Right ventricle myocardium superior (tissue), 1 donor: ENCODE data around the gene DIP2C. TPM values are rescaled to one million over a fixed set of nuclear protein-coding genes. Genes with fewer than 3 reads are reported as not detected.
"Not testable (repeated sequence)": the region's sequence is repeated elsewhere in the genome, so short reads cannot be mapped to it uniquely, and the experiment has no call there.

Experiments used
- ATAC-seq: fragments of 200-7000 bp; cut with Tn5 transposase; one replicate; pipeline ENCODE4 v1.9.1; 2020; ENCODE audit warnings: mild to moderate bottlenecking; ENCODE audit not compliant: poor library complexity
- DNase-seq: peaks from one replicate; pipeline ENCODE4 v3.0.0-alpha.2; 2020
- intact Hi-C: fragments of 100-400 bp; cut with DNase I; formaldehyde crosslinking; loops from one replicate; pipeline ENCODE4 v1.11.2; 2022
- total RNA-seq: library from RNA; stranded (reverse); fragmentation: NEBNext Ultra II Directional; extraction: Animal tissue kit (Norgen Biotek cat#: 25700); gene quantifications from one replicate; pipeline ENCODE4 v1.2.1, GENCODE V29; 2021
- donor health status: DM: no; HTN: yes; CAD: no; lungs with severe emphysema.

DIP2C gene
- total RNA-seq, 1 donor from 2014 or later, result 29.1 TPM

DNA sequence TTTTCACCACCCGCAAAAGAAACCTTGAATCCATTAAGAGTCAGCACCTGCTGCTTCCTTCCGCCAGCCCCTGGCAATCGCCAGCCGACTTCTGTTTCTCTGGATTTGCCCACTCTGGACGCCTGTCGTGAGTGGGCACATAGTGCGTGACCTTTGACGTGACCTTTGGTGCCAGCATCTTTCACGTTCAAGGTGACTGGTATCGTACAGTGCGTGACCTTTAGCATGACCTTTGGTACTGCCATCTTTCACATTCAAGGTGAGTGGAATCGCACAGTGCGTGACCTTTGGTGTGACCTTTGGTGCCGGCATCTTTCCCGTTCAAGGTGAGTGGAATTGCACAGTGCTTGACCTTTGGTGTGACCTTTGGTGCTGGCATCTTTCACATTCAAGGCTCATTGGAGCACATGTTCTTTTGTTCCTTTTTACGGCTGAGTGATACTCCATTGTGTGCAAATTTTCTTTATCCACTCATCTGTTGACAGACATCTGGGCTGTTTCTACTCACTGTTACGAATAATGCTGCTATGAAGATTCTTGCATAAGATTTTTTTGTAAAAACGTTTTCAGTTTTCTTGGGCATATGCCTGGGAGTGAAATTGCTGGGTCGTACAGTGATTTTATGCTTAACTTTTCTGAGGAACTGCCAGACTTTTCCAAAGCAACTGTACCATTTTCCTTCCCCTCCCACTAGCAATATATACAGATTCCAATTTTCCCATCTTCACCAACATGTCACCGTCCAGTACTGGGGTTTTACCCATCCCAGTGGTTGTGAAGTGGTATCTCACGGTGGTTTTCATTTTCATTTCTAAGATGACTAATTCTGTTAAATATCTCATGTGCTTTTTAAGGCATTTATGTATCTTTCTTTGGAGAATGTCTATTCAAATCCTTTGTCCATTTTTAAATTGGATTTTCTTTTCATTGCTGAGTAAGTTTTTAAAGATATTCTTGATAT lies 145.3 kb downstream of the DIP2C start:
- ATAC-seq (no peak), DNase-seq (no peak)
- intact Hi-C loops, result no loop called here

DNA sequence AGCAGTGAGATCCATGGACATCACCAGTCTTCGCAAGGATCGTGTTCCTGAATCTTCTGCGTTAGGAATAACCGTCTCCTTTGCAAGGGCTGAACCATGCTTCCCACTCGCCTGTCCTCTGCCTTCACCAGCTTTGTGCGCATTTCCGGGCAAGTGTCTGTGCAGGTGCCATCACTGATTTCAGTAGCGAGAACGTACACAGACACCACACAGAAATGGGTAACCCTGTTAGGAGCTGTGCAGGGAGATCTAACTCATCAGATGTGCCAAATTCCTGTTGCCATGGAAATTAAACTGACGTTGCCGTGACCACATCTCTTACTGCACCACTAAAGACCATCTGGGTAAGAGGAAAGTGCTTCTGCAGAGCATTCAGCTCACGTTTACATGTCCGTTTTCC lies 146.3 kb downstream of the DIP2C start:
- intact Hi-C loops, result no loop called here
- DNase-seq, result no peak
- ATAC-seq, result no peak

DNA sequence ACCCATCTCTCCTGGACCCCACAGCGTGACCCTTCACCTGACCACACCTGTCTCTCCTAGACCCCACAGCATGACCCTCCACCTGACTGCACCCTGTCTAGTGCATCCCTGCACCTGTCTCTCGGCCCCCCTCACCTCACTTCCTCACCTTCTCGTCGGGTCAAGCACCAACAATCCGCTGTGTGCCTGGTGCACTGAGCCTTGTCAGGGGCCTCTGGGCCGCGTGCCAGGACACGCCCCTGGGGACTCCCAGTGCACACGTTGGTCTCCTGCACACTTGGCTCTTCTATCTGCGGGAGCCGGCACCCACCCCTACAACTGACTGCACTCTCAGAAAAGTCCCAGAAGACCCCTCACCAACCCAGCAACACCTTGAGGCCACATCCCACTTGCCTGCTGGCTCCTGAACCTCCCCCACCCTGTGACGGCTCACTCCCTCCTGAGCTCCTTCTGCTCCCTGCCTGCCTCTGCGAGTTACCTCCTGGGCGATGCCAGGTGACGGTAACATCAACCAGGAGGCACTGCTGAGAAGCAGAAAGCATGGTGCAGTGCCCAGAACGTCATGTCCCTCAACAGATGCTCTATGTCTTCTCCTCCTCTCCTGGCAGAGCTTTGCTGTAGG lies 147.6 kb downstream of the DIP2C start:
- intact Hi-C loops, result no loop called here
- peak; percentile 60 for ATAC-seq
- peak; percentile 60 for DNase-seq

DNA sequence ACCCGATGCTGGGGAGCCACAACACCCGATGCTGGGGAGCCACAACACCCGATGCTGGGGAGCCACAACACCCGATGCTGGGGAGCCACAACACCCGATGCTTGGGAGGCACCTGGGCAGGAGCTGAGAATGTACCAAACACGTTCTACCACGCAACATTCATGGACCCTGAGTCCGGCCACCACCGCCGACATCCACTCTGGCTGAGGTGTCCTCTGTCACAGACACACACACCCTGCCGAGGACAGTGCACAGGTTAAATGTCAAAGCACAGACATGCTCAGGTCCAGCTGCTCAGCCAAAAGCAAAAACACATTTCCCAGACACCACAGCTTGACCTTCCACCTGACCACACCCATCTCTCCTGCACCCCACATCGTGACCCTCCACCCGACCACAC lies 148.4 kb downstream of the DIP2C start:
- DNase-seq (no peak), ATAC-seq (no peak)
- intact Hi-C loops, result no loop called here

DNA sequence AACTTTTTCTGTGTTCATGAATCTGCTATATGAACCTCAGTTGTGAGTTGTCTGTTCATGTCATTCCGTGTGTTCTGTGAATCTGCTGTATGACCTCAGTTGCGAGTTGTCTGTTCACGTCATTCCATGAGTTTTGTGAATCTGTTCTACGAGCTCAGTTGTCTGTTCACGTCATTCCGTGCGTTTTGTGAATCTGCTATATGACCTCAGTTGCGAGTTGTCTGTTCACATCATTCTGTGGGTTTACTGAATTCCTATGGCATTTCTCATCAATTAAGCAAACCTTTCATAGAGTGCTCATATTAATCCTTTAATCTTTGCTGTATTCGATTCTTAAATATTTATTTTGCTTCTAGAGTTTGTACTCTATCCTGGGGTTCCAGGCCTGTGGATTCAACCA lies 150.6 kb downstream of the DIP2C start:
- no peak for ATAC-seq
- intact Hi-C loops, result loop anchor here (10.0 kb wide), 1 partner anchor 156 kb away; no protein-coding TSS in a partner anchor

DNA sequence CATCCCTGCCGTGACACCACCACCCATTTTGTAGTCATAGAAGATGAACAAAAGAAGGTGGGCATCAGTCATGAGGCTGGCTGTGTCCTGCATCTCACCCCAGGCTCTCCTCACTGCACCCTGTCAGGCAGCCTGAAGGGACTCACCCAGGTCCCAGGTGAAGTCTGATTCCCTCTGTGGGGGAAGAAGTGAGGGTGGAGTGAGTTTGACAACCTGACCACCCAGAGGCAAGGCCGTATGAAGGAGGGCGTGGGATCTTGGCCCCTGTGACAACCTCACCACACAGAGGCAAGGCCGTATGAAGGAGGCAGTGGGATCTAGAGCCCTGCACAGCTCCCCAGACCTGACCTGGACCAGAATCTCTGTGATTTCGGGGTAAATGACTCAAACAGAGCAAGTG lies 152.5 kb downstream of the DIP2C start:
- no peak for DNase-seq
- ATAC-seq, result no peak
- intact Hi-C loops, result loop anchor here (10.0 kb wide), 1 partner anchor 158 kb away; no protein-coding TSS in a partner anchor

More for the DNA sequence above, 150.6 kb downstream of the DIP2C start:
- no peak for DNase-seq

DNA sequence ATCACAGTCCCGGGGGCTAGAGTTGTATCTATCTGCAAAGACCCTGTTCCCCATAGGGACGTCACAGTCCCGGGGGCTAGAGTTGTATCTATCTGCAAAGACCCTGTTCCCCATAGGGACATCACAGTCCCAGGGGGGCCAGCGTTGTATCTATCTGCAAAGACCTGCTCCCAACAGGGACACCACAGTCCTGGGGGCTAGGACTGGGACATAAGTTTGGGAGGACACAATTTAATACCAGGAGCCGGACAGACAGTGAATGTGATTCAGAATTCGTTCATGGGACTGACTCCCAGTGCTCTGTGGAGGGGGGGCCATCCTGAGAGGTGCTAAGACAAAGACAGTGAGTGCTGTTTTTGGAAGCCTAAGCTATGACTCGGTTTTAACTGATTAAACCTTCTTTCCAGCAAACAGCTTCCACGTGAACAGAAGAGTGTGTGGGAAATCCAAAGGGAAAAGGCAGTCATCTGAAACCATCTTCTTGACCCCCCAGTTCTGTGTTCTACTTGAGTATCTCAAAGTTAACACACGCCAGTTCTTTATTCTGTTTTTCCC lies 153.0 kb downstream of the DIP2C start:
- DNase-seq (no peak), ATAC-seq (no peak)
- intact Hi-C loops, result loop anchor here (10.0 kb wide), 1 partner anchor 158 kb away; no protein-coding TSS in a partner anchor

DNA sequence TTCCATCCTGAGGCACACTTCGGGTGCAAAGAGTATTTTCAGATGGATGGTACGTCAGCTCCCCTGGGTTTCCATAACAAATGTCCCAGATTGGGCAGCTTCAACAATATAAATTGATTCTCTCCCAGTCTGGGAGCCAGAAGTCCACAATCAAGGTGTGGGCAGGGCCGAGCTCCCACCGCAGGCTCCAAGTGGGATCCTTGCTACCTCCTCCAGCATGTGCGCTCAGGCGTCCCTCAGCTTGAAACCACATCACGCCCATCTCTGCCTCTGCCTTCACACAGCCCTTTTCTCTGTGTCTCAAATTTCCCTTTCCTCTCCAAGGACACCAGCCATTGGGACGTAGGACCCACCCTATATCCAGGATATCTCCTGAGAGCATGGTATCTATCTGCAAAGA lies 153.5 kb downstream of the DIP2C start:
- intact Hi-C loops, result loop anchor here (10.0 kb wide), 1 partner anchor 159 kb away; no protein-coding TSS in a partner anchor
- no peak for DNase-seq
- ATAC-seq, result no peak

DNA sequence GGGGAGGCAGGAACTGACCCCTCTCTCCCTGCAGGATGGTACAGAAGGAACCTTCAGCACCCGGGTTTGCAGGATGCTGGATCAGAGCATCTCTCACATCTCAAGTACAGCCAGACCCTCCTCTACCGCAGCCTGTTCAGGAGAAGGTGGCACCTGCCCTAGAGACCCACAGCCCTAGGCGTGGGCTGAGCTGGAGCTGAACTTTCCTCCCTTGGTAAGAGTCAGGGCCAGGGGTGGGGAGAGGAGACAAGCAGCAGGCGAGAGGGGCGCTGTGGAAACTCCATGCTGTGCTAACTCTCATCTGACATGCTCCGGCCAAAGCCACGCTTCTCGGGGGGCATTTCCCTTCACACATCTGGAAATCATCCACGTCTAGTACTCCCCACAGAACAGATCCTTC lies 154.4 kb downstream of the DIP2C start:
- ATAC-seq (no peak), DNase-seq (no peak)
- intact Hi-C loops, result loop anchor here (10.0 kb wide), 1 partner anchor 160 kb away; no protein-coding TSS in a partner anchor

DNA sequence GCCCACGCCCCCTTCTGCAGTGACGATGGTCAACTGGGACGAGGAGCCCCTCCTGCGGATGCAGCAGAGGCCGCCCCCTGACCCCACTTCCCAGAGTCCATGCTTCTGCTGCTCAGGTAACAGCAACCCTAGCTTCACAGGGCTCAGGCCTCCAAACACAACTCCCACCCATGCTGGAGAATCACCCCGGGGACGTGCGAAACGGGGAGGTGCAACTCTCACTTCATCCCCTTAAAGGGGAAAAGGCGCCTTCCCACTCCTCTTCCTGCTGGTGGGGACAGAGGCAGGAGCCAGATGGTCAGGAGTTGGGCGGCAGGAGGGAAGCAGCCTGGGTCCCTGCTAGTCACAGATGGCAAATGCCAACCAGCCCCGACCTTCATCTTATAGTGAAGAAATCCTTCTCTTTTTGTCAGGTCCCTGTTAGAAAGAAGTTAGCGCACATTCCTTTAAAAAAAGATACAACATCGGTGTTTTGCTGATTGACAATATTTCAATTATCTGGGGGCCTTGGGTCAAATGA lies 155.4 kb downstream of the DIP2C start:
- DNase-seq (no peak), ATAC-seq (no peak)
- intact Hi-C loops, result loop anchor here (10.0 kb wide), 1 partner anchor 161 kb away; no protein-coding TSS in a partner anchor

DNA sequence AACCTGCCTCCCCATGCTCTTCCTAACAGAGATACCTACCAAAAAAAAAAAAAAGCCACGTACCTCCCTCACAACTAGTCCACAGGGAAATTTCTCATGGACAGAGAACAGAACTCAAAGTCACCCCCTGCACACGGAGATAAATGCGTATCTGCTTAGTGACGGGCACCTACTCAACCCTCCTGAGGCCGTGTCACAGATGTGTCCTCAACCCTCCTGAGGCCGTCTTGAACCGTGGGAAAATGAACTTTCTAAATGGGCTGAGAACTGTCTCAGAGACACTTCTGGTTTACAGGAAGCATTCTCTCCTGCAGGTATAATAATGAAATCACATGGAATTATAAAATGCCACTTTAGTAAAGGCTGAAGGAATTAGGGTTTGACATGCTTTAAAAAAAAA lies 155.9 kb downstream of the DIP2C start:
- ATAC-seq (no peak), DNase-seq (no peak)
- intact Hi-C loops, result loop anchor here (10.0 kb wide), 1 partner anchor 161 kb away; no protein-coding TSS in a partner anchor

DNA sequence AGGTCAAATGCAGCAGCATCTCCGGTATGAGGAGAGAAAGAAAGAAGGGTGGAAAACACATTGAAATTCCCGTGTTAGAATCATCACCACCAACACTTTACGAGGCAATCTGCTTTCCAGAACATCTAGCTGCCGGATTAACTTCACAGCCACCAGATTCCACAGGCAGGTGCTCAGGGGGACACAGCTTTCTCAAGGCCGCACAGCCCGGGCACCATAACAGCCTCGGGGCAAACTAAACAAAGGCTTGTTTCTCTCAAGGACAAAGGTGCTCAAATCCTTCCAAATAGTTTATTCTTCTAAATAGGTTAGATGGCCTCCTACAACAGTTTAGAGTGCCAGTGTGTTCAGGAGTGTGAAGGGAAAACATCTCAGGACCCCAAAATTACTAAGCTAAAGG lies 156.3 kb downstream of the DIP2C start:
- ATAC-seq, result no peak
- no peak for DNase-seq
- intact Hi-C loops, result loop anchor here (10.0 kb wide), 1 partner anchor 162 kb away; no protein-coding TSS in a partner anchor

DNA sequence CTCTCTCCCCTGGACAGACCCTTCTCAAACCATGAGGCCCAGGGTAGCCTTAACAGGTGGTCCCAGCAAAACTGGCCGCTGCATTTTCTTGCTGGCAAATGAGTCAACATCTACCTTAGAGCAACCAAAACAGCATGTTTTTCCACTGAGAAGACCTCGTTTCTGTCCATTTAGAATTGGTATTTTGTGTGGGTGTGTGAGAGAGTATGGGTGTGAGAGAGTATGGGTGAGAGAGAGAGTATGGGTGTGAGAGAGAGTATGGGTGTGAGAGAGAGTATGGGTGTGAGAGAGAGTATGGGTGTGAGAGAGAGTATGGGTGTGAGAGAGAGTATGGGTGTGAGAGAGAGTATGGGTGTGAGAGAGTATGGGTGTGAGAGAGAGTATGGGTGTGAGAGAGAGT lies 157.1 kb downstream of the DIP2C start:
- not testable (repeated sequence) for ATAC-seq, DNase-seq
- intact Hi-C loops, result loop anchor here (10.0 kb wide), 1 partner anchor 162 kb away; no protein-coding TSS in a partner anchor

DNA sequence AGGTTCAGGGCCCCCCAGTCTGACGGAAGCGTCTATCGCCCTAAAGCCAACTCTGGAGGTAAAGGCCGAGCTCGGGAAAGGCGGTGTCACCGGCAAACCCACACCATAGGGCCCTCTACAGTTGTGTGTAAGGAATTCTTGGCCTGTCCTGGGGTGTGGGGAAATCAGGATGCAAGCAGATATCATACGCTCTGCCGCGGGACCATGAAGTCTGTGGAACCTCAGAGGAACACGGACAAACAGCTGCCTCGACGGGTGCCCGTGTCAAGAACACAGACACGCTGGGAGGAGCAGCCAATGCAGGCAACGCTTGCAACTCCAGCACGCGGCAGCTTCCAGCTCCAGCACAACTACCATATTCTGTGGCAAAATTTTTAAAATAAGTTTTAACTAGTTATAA lies 157.9 kb downstream of the DIP2C start:
- intact Hi-C loops, result loop anchor here (10.0 kb wide), 1 partner anchor 163 kb away; no protein-coding TSS in a partner anchor
- no peak for ATAC-seq
- DNase-seq, result no peak

DNA sequence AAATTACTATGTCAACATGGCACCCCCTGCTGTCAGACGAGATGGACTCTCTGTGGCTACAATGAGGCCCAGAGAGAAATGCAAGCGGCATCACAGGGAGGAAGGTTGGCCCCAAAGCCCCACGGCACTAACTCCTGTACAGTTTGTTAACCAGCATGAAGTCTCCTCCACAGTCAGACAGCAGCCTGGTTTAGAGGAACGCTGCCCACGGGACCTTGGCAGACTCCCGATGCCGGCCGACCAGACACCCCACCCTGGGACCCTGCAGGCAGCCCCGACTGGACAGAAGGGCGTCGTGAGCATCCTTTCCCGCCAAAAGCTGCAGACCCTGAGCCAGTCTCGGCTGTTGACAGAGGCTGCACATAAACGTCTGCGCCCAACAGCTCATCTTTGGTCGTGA lies 158.8 kb downstream of the DIP2C start:
- ATAC-seq (no peak), DNase-seq (no peak)
- intact Hi-C loops, result loop anchor here (10.0 kb wide), 1 partner anchor 164 kb away; no protein-coding TSS in a partner anchor

DNA sequence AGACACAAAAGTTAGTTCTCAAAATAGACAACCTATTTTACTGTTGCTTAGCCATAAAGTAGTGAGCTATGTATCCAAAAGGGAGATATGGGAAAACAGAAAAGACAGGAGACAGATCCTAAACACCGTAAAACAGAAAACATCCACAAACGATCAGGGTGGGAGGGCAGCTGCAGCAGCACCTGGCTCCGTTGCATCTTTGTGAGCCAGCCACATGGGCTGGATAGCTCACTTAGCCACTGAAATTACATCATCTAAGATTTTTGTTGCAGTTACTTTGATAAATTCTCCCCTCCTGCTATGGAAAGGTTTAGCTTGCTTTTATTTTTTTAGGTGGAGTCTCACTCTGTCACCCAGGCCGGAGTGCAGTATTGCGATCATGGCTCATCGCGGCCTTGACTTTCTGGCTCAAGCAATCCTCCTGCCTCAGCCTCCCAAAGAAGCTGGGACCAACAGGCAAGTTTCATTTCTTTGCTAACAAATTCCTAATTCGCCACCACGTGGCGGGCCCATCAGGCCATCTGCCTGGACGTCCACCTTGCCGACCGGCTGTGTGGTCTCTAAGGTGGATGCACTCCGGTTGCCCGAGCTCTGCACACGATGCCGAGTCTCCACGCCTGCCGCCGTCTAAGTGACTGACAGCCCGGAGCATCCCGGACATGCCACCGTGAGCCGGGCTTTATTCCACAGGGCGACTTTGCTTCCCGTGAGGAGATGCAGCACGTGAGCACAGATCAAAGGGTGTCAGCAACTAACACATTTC lies 159.8 kb downstream of the DIP2C start:
- DNase-seq (no peak), ATAC-seq (no peak)
- intact Hi-C loops, result loop anchor here (10.0 kb wide), 1 partner anchor 165 kb away; no protein-coding TSS in a partner anchor

DNA sequence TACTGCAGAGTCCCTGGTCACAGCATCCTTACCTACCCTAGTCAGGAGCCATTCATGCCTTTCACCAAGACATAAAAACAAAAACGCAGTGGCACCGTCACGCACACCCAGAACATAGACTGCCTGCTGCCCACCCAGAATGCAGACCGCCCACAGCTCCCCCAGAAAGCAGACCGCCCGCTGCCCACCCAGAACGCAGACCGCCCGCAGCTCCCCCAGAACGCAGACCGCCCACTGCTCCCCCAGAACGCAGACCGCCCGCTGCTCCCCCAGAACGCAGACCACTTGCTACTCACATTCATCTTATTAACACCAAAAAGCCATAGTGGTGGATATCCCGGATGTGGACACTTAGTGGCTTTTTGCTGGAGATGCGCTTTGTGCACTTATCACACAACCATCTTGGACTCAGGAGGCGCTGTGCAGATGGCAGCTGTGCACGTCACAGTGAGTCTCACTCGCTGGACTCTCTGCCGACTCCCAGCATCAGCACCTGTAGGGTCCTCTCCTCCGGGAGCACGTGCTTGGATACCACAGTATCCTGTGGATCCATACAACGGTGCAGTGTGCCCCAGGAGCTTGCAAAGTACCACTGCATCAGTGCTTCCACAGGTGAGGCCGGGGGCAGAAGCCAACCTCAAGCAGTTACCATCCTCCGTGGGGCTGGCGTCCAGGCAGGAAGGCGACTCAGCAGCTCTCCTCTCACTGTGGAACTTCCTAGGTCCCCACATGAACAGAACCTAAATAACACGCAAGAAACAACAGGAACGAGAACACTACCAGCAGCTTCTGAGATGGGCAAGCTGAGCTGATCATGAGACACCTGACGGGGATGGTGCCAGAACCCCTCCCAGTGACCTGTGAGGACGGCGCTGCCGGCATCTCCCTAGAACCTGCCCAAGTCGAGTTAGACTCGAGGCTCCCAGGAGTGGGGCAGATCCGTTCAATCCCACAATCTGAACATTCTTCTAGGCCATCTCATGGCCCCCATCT lies 161.0 kb downstream of the DIP2C start:
- DNase-seq (no peak), ATAC-seq (no peak)
- intact Hi-C loops, result no loop called here
